HG03439 (cell line): ENCODE results near the gene HBS1L.
A peak's percentile ranks its signal among the peaks of the same experiment; 100 is the strongest.

Experiments
- ATAC-seq: cut with Tn5 transposase; IDR thresholded peaks from one replicate; pipeline ENCODE4 v1.9.1; 2021; ENCODE audit warnings: mild to moderate bottlenecking, moderate library complexity; ENCODE audit not compliant: unreplicated experiment

Gene HBS1L

GRCh38 chr6:135038335-135038734, 16.3 kb downstream of the HBS1L start:
- no peak for ATAC-seq

- no peak for ATAC-seq
These were observed 17.1 kb downstream of the HBS1L start for GRCh38 chr6:135037541-135037940.

DNA sequence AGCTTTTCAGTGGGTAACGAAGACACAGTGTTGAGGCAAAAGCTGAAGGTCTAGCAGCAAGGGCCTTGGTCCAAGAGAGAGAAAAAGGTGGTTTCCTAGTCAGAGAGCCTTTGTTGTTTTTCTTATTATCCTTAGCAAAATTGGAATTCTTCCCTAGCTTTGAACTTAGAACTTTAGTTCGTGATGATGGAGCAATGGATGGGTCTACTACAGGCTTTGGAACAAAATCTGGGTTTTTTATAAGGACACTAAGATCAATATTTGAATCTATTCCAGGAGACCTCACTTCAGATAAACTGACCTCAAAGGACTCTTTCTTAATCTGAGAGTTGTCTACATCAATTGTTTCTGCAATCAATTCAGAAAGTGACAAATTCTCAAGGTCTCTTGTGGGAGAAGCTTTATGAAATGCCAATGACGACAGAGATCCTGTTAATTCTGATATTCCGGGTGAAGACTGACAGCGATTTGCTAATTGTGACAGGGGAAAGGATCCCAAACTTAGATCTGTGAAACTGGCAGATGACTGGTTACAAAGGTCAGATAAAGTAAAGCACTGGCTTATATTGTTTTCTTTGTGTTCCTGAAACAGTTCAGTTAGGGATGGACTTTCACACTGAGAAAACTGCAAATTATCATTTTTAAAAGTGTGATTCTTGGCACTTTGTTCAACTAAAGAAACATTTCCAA, 17.7 kb downstream of the HBS1L start:
- no peak for ATAC-seq

- no peak for ATAC-seq
These were observed 21.4 kb downstream of the HBS1L start for GRCh38 chr6:135033238-135033637.

GRCh38 chr6:135030532-135031178, 24.0 kb downstream of the HBS1L start:
- no peak for ATAC-seq

- ATAC-seq: peak; percentile 90
These were observed 24.6 kb downstream of the HBS1L start for GRCh38 chr6:135030056-135030473.

DNA sequence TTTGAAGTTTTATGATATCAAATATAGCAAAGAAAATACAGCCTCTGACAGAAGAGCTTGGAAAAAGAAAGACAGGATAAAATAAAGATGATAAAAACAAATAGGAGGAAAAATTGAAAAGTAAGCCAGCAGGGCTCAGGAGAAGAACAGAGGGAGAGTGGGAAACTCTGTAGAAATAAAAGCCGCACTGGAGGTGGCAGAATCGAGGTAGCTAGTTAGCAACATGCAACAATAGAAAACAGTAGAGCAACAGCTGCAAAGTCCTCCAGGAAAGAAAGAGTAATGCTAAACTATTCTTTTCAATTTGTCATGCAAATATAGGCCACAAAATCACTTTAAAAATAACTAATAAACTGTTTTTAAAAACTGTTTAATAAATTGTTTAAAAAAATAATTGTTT, 28.8 kb downstream of the HBS1L start:
- no peak for ATAC-seq

DNA sequence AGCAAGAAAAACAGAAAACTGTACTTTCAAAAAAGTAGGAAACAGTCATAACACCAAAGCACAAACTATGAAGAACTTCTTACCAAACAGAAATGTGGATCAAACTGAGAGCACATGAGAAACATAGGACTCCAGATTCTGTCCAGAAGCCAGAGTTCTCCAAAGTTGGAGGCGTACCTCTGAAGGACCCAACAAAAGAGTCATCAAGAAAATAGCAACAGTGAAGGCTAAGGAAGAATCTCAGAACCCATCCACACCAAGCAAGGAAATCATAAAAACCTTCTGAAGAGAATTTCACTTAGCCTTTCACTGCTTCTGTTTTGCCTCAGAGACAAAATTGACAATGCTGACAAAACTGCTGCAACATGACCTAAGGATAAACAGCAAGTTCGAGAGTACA, 29.4 kb downstream of the HBS1L start:
- no peak for ATAC-seq

- ATAC-seq: no peak
These were observed 32.4 kb downstream of the HBS1L start for GRCh38 chr6:135022050-135022697.

- peak; percentile 54 for ATAC-seq
These were observed 33.1 kb downstream of the HBS1L start for GRCh38 chr6:135021310-135022049.

DNA sequence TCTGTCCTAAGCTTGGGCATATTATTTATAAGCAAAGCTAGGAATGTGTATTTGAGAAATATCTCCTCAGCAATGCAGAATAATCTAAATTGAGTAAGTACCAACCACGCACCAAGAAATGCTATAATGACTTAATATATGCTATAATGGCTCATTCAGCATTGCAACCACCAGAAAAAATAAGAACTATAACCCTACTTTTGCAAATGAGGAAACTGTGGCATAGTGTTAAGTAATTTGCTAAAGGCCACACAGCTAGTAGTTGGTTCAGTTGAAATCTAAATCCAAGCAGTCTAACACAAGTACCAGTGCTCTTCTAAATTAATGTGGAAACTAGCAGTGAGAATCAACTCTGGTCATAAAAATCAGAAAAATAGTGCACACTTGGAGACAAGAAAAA, 35.7 kb downstream of the HBS1L start:
- no peak for ATAC-seq

- no peak for ATAC-seq
These were observed 36.6 kb downstream of the HBS1L start for GRCh38 chr6:135018052-135018451.

DNA sequence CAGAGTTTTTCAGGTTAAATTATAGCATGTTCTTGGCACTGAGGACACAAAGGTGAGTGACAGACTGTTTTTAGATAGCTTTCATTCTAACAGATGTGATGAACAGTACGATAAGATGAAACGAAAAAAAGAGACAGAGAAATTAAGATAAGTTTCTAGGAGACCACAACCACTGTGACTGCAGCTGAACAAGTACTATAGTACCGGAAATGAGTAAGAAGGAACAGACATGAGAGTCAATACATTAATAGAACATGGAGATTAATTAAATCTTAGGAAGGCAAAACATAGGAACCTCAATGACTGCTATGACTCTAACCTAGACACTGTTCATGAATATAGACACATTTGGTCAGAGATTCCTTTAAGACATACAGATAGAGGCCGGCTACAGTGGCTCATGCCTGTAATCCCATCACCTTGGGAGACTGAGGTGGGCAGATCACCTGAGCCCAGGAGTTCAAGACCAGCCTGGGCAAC, 40.2 kb downstream of the HBS1L start:
- ATAC-seq: peak; percentile 87

DNA sequence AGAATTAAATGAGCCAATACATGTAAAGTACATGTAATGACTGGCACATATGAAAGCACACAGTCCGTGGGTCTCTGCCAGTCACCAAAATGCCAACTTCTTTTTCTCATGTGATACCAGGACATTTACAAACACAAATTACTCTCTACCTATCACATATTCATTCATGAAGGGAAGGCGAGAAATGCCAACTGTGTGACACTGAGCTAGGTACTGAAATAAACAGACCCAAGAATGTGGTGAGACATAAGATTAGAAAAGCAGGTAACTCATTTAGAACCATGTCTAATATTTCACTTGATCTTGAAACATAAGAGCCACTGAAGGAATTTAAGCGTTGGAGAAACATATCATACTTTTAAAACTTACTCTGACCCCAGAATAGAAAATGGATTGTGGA, 41.4 kb downstream of the HBS1L start:
- no peak for ATAC-seq

- ATAC-seq: no peak
These were observed 41.9 kb downstream of the HBS1L start for GRCh38 chr6:135012764-135013163.

DNA sequence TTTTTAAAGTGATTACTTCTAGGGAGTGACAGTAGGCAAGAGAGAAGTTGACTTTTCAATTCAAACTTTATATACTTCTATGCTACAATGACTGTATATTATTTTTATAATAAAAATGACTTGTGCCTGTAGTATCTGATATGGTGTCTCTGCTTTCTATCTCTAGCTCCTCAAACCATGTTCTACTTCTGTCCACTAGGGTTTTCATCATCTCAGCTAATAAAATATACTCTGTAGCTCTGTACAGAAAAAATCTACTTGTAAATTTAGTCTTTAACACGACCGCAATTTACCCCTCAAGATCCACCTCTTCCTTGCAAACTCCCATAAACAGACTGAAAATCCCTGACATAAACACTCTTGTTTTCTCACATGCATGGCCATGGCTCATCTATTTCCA, 42.3 kb downstream of the HBS1L start:
- no peak for ATAC-seq

DNA sequence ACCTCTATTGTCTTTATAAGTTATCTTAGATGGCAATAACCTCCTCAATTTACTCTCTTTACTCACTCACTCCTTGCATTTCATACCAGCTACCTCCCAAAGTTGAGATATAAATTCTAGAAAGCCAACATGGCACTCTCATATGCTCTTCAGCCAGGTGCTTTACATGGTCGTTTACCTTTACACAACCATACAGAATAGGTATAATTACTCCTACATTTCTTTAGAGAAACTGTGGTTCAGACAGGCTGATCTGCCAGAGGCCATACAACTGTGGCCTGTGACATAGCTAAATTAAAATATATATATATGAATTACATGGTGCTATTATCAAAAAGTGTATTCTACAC, 45.7 kb downstream of the HBS1L start:
- peak; percentile 20 for ATAC-seq

- peak; percentile 80 for ATAC-seq
These were observed 46.3 kb downstream of the HBS1L start for GRCh38 chr6:135008072-135008940.

DNA sequence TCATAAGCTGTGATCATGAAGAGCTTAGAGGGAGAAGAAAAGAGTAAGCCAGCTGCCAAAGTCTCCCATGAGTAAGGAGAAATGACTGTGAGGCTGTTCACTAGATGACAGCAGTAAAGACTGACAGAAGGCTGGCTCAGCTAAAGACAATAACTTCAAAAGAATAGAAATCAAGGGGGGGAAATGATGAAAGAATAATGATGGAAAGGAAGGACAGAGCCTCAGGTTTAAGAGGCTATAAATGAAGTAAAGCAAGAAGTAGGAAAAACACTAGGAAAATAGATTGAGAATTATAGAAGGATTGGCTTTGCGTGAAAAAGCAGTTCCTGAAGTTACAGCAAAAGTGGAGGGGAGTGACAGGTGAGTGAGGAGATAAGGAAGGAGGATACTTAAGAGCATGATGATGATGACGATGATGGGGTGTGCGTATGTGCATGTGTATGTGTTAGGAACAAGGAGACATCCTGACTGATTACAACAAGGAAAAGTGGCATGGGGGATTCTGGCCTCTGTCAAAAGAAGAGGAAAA, 48.2 kb downstream of the HBS1L start:
- ATAC-seq: no peak

DNA sequence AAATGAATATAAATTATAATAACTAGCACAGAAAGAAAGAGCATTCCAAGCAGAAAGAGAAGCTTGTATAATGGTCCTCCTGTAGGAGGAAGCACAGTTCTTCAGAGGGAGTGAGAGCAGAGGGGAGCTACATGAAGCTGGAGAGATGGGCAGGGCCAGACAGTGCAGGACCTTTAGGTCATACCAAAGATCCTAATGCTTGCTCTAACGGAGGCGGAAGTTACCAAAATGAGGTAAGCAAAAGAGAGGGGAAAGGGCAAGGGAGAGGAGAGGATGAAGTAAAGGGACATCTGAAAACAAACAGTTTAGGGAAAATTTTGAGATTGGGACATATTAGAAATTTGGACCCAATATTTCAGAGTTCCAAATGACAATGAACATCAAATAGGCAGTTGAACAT, 50.2 kb downstream of the HBS1L start:
- ATAC-seq: no peak
